Tibial artery (tissue), 4 donors: ENCODE results near the gene DHX15.

Experiments used
- DNase-seq, 2 donors: peaks; one replicate each; pipeline ENCODE4 v3.0.0-alpha.2; 2019
- H3K27ac ChIP-seq, 2 donors: fragments of 200-600 bp; sonication (generic) in 1 of 2; 1 replicate in 1 of 2; 2 replicates in 1 of 2; pipeline ENCODE4 v1.5.1; 2018 to 2019; ENCODE audit warnings: mild to moderate bottlenecking in 1 of 2
- H3K27me3 ChIP-seq, 2 donors: fragments of 200-600 bp; sonication (generic) in 1 of 2; one replicate each; pipeline versions ENCODE4 v1.5.1 to v1.6.0; 2016 to 2019
- H3K36me3 ChIP-seq, 3 donors: fragments of 200-600 bp; sonication (generic) in 2 of 3; one replicate each; pipeline ENCODE4 v1.5.1; 2016 to 2019; ENCODE audit warnings: mild to moderate bottlenecking in 2 of 3
- H3K4me1 ChIP-seq, 4 donors: fragments of 200-600 bp; sonication (generic) in 2 of 4; 1 replicate in 3 of 4; 2 replicates in 1 of 4; pipeline ENCODE4 v1.5.1; 2016 to 2019
- H3K4me3 ChIP-seq, 2 donors: fragments of 200-600 bp; sonication (generic) in 1 of 2; 1 replicate in 1 of 2; 2 replicates in 1 of 2; pipeline ENCODE4 v1.5.1; 2018 to 2019; ENCODE audit warnings: mild to moderate bottlenecking in 2 of 2
- H3K9me3 ChIP-seq, 3 donors: fragments of 200-600 bp; sonication (generic) in 1 of 3; one replicate each; pipeline ENCODE4 v1.5.1; 2016 to 2019
- CTCF ChIP-seq, 2 experiments: fragments of 200-600 bp in 1 of 2; fragments of 450-650 bp in 1 of 2; IDR thresholded peaks; one replicate each; pipeline ENCODE4 v1.5.1; 2017 to 2019; ENCODE audit warnings: antibody characterized with exemption in 2 of 2, mild to moderate bottlenecking in 1 of 2, moderate library complexity in 1 of 2
- intact Hi-C: fragments of 100-400 bp; cut with DNase I; formaldehyde crosslinking; loops from one replicate; pipeline ENCODE4 v1.15.0; 2023; ENCODE audit warnings: low total_unique reads

DHX15 gene

GRCh38 chr4:24583451-24584210 lies 723 bp downstream of the DHX15 start:
- Histone ChIP-seq H3K4me3 (peak overlapping the region; percentile 92 to 100), H3K4me1 (peaks cover 0 to 49% (median 32%) of the 10 kb centered on the region in 4 donors), H3K27ac (peak overlapping the region; percentile 96 to 98), H3K36me3 (no peaks in the 10 kb centered on the region), H3K27me3 (no peaks in the 10 kb centered on the region), H3K9me3 (no peaks in the 10 kb centered on the region)
- peak; percentile 48 to 72 for DNase-seq
- TF ChIP-seq CTCF (IDR thresholded peaks at IDR 0.05), result no peak
- intact Hi-C loops, result loop anchor here (10.0 kb wide), 1 partner anchor 211 kb away; the partner anchor contains the start of gene SOD3

GRCh38 chr4:24582235-24582832 lies 2.0 kb downstream of the DHX15 start:
- intact Hi-C loops, result loop anchor here (10.0 kb wide), 1 partner anchor 212 kb away; the partner anchor contains the start of gene SOD3

GRCh38 chr4:24578364-24578763 lies 6.0 kb downstream of the DHX15 start:
- H3K4me1 ChIP-seq, result peaks cover 0 to 76% (median 35%) of the 10 kb centered on the region in 4 donors
- intact Hi-C loops, result no loop called here

More at GRCh38 chr4:24582235-24582832, 2.0 kb downstream of the DHX15 start:
- Histone ChIP-seq H3K27me3 (no peaks in the 10 kb centered on the region), H3K27ac (peak overlapping the region in 1 of 2 donors; percentile 98), H3K4me1 (peaks cover 0 to 62% (median 37%) of the 10 kb centered on the region in 4 donors), H3K4me3 (peak overlapping the region; percentile 92 to 100), H3K36me3 (no peaks in the 10 kb centered on the region), H3K9me3 (no peaks in the 10 kb centered on the region)
- DNase-seq, result no peak
- no peak for TF ChIP-seq CTCF (IDR thresholded peaks at IDR 0.05)

GRCh38 chr4:24576276-24576675 lies 8.1 kb downstream of the DHX15 start:
- intact Hi-C loops, result no loop called here
- TF ChIP-seq CTCF (IDR thresholded peaks at IDR 0.05), result no peak
- Histone ChIP-seq H3K9me3 (no peaks in the 10 kb centered on the region), H3K27ac (no peak overlapping the region), H3K4me1 (peaks cover 0 to 69% (median 24%) of the 10 kb centered on the region in 4 donors), H3K27me3 (no peaks in the 10 kb centered on the region), H3K4me3 (no peak overlapping the region), H3K36me3 (peaks cover 21 to 42% (median 24%) of the 10 kb centered on the region in 3 donors)
- DNase-seq, result no peak

More at GRCh38 chr4:24578364-24578763, 6.0 kb downstream of the DHX15 start:
- no peak for TF ChIP-seq CTCF (IDR thresholded peaks at IDR 0.05)
- Histone ChIP-seq H3K27me3 (no peaks in the 10 kb centered on the region), H3K27ac (no peak overlapping the region), H3K9me3 (no peaks in the 10 kb centered on the region), H3K36me3 (peaks cover 14 to 28% (median 18%) of the 10 kb centered on the region in 3 donors), H3K4me3 (no peak overlapping the region)
- no peak for DNase-seq

- Histone ChIP-seq H3K27me3 (no peaks in the 10 kb centered on the region), H3K9me3 (no peaks in the 10 kb centered on the region), H3K4me1 (peaks cover 0 to 67% (median 17%) of the 10 kb centered on the region in 4 donors), H3K27ac (no peak overlapping the region), H3K4me3 (no peak overlapping the region), H3K36me3 (peaks cover 21 to 49% (median 24%) of the 10 kb centered on the region in 3 donors)
- DNase-seq, result no peak
- no peak for TF ChIP-seq CTCF (IDR thresholded peaks at IDR 0.05)
- intact Hi-C loops, result no loop called here
These were observed 10.1 kb downstream of the DHX15 start for GRCh38 chr4:24574236-24574635.
